Lower lobe of right lung (tissue), 2 donors: ENCODE measurements around the gene BABAM2. TPM values are rescaled to one million over a fixed set of nuclear protein-coding genes. Genes with fewer than 3 reads are reported as not detected.

Experiments
- ATAC-seq, 2 donors: fragments of 200-7000 bp; cut with Tn5 transposase; one replicate each; pipeline ENCODE4 v1.9.1; 2020 to 2022; ENCODE audit warnings: mild to moderate bottlenecking in 2 of 2, moderate library complexity in 2 of 2
- DNase-seq: peaks from one replicate; pipeline ENCODE4 v3.0.0-alpha.2; 2020
- H3K27ac ChIP-seq: fragments of 200-600 bp; one replicate; pipeline ENCODE4 v1.8.0; 2022
- H3K27me3 ChIP-seq: fragments of 200-600 bp; one replicate; pipeline ENCODE4 v1.8.0; 2022; ENCODE audit warnings: low read depth
- H3K36me3 ChIP-seq: fragments of 200-600 bp; one replicate; pipeline ENCODE4 v1.8.0; 2022; ENCODE audit warnings: mild to moderate bottlenecking
- H3K4me1 ChIP-seq: fragments of 200-600 bp; one replicate; pipeline ENCODE4 v1.8.0; 2022
- H3K4me3 ChIP-seq: fragments of 200-600 bp; one replicate; pipeline ENCODE4 v1.8.0; 2022; ENCODE audit warnings: mild to moderate bottlenecking
- H3K9me3 ChIP-seq: fragments of 200-600 bp; one replicate; pipeline ENCODE4 v1.8.0; 2022
- CTCF ChIP-seq: fragments of 200-600 bp; IDR thresholded peaks from one replicate; pipeline ENCODE4 v1.8.0; 2022; ENCODE audit warnings: antibody characterized with exemption, mild to moderate bottlenecking
- intact Hi-C: fragments of 100-400 bp; cut with DNase I; formaldehyde crosslinking; loops from one replicate; pipeline ENCODE4 v1.11.0; 2022
- total RNA-seq: library from RNA; stranded (reverse); fragmentation: NEBNext Ultra II Directional; extraction: Animal tissue kit (Norgen Biotek cat#: 25700); gene quantifications from one replicate; pipeline ENCODE4 v1.2.1, GENCODE V29; 2021
- donor health status: DM: no; HTN: yes; CAD: no; lungs with severe emphysema.

The BABAM2 gene
- total RNA-seq, 1 donor from 2014 or later: 39.5 TPM

GRCh38 chr2:28294451-28294850, 403.9 kb downstream of the BABAM2 start:
- no peaks in the 10 kb centered on the region for H3K36me3 ChIP-seq
- no peak overlapping the region for H3K4me3 ChIP-seq
- no peaks in the 10 kb centered on the region for H3K9me3 ChIP-seq
- DNase-seq (no peak), ATAC-seq (no peak)
- H3K4me1 ChIP-seq: no peaks in the 10 kb centered on the region
- H3K27me3 ChIP-seq: no peaks in the 10 kb centered on the region
- no peak for TF ChIP-seq CTCF
- no peak overlapping the region for H3K27ac ChIP-seq
- intact Hi-C loops: no loop called here

GRCh38 chr2:28296243-28296642, 405.7 kb downstream of the BABAM2 start:
- no peak overlapping the region for H3K4me3 ChIP-seq
- intact Hi-C loops: no loop called here
- ATAC-seq (no peak), DNase-seq (no peak)
- no peaks in the 10 kb centered on the region for H3K27me3 ChIP-seq
- peaks cover 3% of the 10 kb centered on the region for H3K4me1 ChIP-seq
- H3K27ac ChIP-seq: no peak overlapping the region
- no peaks in the 10 kb centered on the region for H3K36me3 ChIP-seq
- H3K9me3 ChIP-seq: no peaks in the 10 kb centered on the region
- no peak for TF ChIP-seq CTCF

DNA sequence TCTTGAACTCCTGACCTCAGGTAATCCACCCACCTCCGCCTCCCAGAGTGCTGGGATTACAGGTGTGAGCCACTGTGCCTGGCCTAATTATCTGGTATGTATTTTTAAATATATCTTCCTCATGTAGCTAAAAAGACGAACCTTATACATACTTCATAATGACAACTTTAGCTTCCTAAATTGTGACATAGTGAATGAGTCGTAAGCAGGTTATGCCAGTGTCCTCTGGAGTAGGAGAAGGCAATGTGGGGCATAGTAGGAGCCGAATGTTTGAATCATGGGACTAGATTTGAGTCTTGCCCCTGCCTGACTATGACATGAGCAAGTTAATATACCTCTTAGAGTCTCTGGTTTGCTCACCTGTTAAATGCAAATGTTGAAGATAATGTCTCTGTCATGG, 406.4 kb downstream of the BABAM2 start:
- H3K4me3 ChIP-seq: no peak overlapping the region
- H3K27ac ChIP-seq: no peak overlapping the region
- ATAC-seq (no peak), DNase-seq (no peak)
- TF ChIP-seq CTCF: no peak
- H3K36me3 ChIP-seq: no peaks in the 10 kb centered on the region
- H3K9me3 ChIP-seq: no peaks in the 10 kb centered on the region
- H3K27me3 ChIP-seq: no peaks in the 10 kb centered on the region
- intact Hi-C loops: no loop called here
- peaks cover 4% of the 10 kb centered on the region for H3K4me1 ChIP-seq

- no peaks in the 10 kb centered on the region for H3K9me3 ChIP-seq
- ATAC-seq (no peak), DNase-seq (no peak)
- intact Hi-C loops: no loop called here
- no peak for TF ChIP-seq CTCF
- peaks cover 4% of the 10 kb centered on the region for H3K4me1 ChIP-seq
- no peak overlapping the region for H3K4me3 ChIP-seq
- no peaks in the 10 kb centered on the region for H3K27me3 ChIP-seq
- H3K27ac ChIP-seq: no peak overlapping the region
- no peaks in the 10 kb centered on the region for H3K36me3 ChIP-seq
These were observed 407.0 kb downstream of the BABAM2 start for GRCh38 chr2:28297531-28297930.

DNA sequence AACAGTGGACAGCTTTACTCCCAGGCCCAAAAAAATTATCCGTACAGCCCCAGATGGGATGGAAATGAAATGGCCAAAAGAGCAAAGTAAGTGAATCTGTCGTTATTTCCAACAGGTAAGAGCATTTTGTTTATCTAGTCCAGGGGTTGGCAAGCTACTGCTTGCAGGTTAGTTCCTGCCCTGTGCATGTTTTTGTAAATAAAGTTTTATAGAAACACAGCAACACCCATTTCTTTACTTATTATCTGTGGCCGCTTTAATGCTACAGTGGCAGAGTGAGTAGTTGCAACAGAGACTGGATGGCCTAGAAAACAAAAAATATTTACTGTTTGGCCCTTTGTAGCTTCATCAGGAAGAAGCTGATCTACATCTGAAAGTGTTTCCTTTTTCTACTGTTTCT, 407.9 kb downstream of the BABAM2 start:
- no peaks in the 10 kb centered on the region for H3K9me3 ChIP-seq
- H3K4me1 ChIP-seq: peaks cover 4% of the 10 kb centered on the region
- H3K27me3 ChIP-seq: no peaks in the 10 kb centered on the region
- ATAC-seq (no peak), DNase-seq (no peak)
- intact Hi-C loops: no loop called here
- no peak for TF ChIP-seq CTCF
- H3K27ac ChIP-seq: no peak overlapping the region
- H3K36me3 ChIP-seq: no peaks in the 10 kb centered on the region
- H3K4me3 ChIP-seq: no peak overlapping the region
